Fibroblast of skin of left quadriceps (primary cell): Measurements from ENCODE around the gene LYVE1.

ENCODE experiments used
- DNase-seq, 2 experiments: peaks; one replicate each; pipeline ENCODE4 v3.0.0-alpha.2; 2013; ENCODE audit warnings: low read depth in 2 of 2

LYVE1 gene

DNA sequence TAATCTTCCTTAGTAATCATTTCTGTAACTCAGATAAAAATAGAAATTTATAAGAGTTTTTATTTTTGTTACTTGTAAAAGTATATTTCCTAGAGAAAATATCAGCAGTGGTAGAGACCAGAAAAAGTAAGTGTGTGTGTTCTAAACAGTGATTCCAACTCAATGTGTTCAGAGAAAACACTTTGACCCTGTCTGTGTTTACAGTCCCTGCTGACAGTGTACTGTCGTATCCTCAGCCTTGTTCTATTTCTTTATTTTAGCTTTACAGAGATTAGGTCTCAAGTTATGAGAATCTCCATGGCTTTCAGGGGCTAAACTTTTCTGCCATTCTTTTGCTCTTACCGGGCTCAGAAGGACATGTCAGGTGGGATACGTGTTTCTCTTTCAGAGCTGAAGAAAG, 10.2 kb downstream of the LYVE1 start:
- DNase-seq: no peak

DNA sequence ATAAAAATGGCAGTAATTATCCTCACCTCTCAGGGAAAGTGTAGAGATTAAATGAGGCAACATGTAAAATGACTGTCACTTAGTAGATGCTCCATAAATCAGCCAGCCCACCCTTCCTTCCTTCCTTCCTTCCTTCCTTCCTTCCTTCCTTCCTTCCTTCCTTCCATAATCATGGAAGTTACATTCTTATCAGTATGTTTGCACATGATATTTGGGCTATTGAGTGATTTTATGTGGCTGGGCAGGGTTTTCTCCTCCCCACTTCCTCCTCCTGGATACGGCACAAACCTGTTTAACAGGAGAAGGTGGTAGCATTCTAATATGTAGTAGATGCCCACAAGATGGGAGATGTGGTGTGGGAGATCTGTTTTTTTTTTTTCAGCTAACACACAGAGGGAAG, 11.9 kb downstream of the LYVE1 start:
- no peak for DNase-seq

DNA sequence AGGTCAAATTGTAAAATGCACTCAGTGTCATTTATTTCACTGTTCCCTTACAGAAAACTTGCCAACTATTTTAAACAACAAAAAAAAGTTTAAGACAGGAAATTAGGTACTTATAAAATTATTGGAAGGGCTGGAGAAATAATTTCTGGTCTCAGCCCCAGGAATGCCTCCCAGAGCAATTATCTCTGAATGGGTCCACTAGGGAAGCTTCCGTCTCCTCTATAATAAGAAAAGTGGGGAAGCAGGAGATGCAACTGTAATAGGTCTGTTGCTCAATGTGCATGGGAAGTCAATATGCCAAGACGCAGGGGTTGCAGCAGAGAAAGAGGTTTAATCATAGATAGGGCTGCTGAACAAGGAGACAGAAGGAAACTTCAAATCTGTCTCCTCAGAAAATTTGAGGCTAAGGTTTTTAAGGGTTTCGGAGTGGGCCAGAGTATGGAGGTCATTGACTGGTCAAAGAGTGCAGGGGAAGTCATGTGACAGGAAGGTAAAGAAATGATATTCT, 16.6 kb downstream of the LYVE1 start:
- no peak for DNase-seq

DNA sequence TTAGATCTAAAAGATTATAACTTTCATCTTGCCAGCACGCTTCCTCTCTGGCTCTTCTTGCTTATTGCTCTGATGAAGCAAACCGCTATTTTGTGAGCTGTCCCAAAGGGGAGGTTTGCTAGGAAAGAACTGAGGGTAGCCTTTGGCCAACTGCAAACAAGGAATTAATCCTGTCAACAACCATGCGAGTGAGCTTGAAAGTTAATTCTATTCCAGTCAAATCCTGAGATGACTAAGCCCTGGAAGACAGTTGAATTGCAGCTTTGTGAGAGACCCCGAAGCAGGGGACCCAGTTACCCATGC, 17.2 kb downstream of the LYVE1 start:
- no peak for DNase-seq

DNA sequence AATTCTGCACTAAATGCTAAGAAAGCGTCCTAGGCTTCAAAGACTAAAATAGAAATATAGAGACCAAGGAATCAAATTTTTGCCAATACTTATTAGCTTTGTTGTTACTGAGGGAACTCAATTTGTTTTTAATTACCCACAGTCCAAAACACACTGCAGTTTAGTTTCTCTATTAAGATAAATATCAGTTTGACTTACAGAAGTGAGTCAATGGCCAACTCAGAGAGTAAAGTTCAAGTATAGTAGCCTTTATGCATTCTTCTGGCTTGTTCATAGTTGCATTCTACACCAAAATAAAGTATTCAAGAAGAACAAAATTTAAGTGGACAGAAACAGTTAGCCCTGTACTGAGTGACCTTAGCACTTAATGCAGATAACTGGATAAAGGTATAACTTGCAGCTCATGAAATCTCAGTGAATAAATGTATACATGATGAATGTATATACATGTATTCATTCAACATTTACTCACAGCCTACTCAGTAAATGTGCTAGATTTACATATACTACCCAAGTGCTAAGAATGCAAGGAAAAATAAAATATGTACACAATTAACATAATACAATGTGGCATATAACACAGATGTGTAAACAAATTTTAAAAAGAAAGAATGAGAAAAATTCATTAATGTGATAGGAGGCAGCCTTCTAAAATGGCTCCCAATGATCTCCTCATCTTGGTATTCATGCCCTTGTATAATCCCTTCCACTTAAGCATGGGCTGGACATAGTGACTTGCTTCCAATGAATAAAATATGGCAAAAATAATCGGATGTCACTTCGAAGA, 17.8 kb downstream of the LYVE1 start:
- peak in 1 of 2 experiments; percentile 9 for DNase-seq

DNA sequence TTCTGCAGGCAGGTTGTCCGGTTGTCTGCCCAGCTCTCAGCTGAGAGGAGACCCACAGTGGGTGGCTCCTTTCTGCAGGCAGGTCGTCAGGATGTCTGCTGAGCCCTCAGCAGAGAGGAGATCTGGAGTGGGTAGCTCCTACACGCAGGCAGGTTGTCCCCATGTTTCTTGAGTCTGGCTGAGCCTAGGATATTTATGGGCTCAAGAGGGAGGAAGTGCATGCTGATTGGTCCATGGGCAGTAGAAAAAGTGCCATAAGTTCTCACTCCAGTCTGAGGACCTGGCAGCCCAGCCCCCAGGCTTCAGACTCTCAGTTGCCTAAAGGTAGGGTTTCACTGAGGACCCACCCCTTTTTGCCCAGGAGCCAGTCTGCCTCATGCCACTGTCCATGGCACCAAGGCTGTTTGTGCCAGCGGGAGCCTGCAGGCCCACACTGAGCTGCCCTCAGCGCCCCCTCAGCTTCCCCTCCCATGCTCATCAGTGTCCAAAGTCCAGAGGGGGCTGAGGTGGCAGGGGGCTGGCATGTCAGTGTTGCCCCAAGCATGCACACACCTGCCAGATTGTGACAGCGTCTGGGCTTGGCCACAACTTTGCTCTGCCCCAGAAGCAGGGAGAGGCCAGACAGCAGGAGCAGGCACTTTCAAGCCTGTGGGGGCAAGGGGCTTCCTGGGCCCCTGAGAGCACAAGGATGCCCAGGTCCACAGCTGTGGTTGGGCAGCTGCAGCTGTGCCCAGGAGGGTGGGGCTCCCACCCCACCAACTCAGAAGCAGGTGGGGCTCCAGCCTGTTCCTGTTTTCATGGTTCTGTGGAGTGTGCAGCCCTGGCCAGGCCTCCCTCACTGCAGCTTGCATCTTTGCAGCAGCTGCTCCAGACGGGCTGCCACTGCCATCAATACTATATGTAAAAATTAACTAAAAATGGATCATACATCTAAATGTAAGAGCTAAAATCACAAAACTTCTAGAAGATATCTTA, 23.7 kb downstream of the LYVE1 start:
- DNase-seq: no peak

DNA sequence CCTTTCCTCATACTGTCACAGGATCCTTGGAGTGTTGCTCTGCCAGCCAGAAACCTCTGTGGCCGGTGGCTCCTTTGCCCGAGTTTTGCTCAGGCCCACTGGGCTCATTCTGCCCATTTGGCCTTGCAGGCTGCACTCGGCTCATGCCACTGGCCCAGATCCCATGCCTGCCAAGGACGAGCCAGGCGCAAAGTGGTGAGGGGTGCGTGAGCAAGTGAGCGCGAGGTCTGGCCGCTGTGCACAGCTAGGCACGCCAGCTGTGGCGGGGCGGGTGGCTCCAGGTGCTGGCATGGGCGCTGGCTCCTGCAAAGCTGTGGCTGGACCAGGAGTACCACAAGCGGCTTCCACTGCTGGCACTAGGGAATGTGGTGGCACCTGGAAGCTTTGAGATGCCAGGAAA, 24.7 kb downstream of the LYVE1 start:
- DNase-seq: no peak

- no peak for DNase-seq
These were observed 25.7 kb downstream of the LYVE1 start for GRCh38 chr11:10542776-10543175.

DNA sequence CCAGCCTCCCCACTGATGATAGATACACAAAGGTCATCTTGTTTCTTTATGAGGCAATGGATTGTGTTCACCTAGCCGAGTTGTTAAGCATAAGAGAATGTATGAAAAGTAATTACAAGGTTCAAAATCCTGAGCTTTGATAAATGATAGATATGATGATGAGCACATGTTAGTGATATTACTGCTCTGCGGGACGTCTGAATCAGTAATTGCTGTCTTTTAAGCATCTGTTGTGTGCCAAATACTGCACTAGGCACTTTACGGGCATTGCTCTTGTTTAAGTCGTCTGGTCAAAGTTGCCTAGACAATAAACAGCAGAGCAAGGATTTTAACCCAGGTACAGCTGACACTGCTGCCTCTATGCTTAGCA, 26.9 kb downstream of the LYVE1 start:
- DNase-seq: no peak

GRCh38 chr11:10540915-10541560, 27.4 kb downstream of the LYVE1 start, which contains the start of gene RNF141:
Gene RNF141, minus strand, starts transcription at chr11:10541187. Its CDS starts 7,029 bp downstream, at chr11:10534158.
- peak; percentile 73 to 76 for DNase-seq

DNA sequence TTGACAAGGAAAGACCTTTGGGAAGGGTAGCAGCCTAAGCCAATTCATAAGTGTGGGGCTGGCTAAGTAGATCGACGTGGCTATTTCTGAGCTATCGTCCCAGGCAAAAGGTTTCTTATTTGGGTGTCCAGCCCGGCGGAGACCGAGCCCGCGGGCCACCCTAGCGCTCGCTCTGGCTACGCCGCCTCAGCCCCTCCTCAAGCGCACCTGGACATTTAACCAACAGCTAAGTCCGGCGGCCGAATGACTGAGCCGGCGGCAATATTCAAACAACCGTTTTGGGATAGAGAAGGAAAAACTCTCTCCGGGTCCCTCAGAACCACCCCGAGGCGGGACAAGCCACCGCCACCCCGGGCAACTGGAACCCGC, 27.9 kb downstream of the LYVE1 start:
- DNase-seq: no peak

- DNase-seq: no peak
These were observed 29.1 kb downstream of the LYVE1 start for GRCh38 chr11:10539339-10539738.

DNA sequence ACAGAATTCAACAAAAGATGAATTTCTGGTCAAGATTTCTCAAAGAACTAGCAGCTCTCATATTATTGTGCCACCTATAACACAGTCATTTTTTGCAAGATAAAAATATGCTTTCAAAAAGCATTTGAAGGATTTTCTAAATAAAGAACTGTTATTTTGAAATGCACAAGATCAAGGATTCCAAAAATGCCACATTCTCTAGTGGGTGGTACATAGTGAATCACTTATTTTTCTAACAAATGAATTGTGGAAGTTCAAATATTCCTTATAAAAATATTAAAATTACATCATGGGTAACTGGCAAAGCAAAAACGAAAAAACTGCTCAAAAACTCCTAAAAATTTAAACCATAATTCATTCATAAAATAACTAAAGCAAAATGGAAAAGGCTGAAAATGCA, 29.5 kb downstream of the LYVE1 start:
- DNase-seq: no peak

DNA sequence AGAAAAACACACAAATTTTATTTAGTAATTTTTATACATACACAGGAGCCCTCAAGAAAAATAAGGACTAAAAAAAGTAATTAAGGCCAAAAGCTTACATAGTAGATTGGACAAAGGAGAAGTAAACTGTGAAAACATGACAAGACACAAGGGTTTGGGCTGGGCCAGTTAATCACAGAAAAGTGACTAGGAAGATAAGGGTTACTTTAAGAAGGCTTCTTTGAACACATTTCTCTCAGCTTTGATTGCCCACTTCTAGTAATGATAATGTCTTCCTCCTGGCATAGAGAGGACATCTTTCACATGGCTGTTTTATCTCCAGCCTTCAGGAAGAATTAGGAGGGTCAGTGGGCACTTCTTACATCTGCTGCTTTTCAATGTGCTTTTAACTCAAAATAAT, 30.9 kb downstream of the LYVE1 start:
- DNase-seq: no peak

- DNase-seq: no peak
These were observed 34.1 kb downstream of the LYVE1 start for GRCh38 chr11:10534316-10534715.

DNA sequence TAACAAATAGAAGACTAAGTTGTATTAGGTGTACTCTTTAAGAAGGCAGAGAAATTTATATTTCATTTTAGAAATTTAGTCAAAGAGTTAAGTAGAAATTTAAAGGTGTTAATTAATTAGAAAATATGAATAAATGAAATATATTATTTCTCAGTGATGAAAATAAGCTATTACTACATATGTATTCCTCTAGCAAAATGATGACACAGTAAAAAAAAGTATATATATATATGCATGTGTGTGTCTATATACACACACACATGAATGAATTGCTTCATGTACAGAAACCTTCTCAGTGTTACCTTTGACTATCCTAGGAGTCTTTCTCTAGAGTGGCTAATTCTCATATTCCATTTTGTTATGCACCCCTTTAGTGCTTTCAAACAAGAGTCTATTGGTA, 35.1 kb downstream of the LYVE1 start:
- DNase-seq: no peak

GRCh38 chr11:10532526-10532925, 35.9 kb downstream of the LYVE1 start:
- DNase-seq: no peak

GRCh38 chr11:10529279-10529678, 39.2 kb downstream of the LYVE1 start:
- no peak for DNase-seq

DNA sequence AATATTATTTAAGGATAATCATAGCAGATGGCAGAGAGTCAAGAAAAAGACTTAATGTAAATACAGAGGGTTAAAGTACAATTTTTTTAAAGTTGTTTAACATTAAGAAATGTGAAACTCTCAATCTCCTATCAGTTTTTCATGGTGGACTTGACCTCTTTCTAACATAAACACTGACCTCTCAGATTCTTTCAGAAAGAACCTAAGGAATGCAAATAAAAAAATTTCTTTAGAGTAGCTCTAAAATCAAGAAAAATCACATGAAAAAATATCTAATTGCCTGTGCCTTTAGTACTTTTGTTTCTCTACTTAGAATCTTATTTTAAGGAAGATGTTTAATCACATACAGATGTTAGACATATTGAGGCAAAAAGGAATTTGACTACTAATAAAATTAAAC, 40.3 kb downstream of the LYVE1 start:
- DNase-seq: no peak

DNA sequence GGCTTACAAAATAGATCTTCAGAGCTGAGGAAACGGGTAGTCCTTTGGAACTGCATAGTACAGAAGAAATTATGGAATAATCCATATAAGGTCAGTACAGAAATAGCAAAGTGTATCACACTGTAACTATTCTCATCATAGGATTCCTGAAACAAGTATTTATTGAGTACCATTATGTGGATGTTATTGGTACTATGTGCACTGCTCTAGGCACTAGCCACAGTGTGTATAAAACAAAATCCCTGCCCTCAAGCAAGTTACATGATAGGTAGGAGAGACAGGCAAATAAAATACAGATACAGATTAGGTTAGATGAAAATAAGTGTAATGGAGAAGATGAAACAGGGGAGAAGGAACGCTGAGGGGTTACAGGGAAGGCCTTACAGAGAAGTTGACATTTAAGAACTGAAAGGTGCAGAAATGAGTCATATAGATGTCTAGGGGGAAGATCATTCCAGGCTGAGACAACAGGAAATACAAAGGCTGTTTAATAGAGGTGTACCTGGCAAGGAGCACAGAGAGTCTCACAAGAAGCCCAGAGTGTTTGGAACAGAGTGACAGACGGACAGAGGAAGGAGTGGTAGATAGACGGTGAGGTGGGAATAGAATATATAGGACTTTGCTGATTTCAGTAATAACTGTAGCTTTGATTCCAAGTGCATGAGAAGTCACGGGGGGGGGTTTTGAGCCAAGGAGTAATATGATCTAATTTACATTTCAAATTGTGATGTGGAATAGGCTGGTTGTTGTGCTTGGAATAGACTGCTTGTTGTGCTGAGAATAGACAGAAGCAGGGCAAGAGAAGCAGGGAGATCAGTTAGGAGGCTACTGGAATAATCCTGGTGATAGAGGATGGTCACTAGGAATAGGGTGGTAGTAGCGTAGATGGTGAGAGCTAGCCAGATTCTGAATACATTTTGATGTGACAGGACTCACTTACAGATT, 41.2 kb downstream of the LYVE1 start:
- DNase-seq: no peak

GRCh38 chr11:10524471-10524870, 44.0 kb downstream of the LYVE1 start:
- DNase-seq: no peak
